B cell (primary cell): ENCODE results near the gene NTMT1. TPM values are rescaled to one million over a fixed set of nuclear protein-coding genes. Genes with fewer than 3 reads are reported as not detected.
A peak's percentile ranks its signal among the peaks of the same experiment; 100 is the strongest.

Experiments
- ATAC-seq: fragments of 200-7000 bp; cut with Tn5 transposase; one replicate; pipeline ENCODE4 v1.10.0; 2021; ENCODE audit warnings: low read depth, mild to moderate bottlenecking, moderate number of reproducible peaks, moderate library complexity
- CTCF ChIA-PET: fragments of 350-600 bp; sonication (Branson Sonifier 250); formaldehyde crosslinking; loops from one replicate; lab custom pipeline; 2021; ENCODE audit warnings: antibody characterized with exemption, inconsistent platforms; lab: Charles Lee
- POLR2A ChIA-PET: fragments of 350-600 bp; sonication (Branson Sonifier 250); formaldehyde crosslinking; loops from one replicate; lab custom pipeline; 2021; ENCODE audit warnings: antibody characterized with exemption; lab: Charles Lee
- DNase-seq: peaks from one replicate; pipeline ENCODE4 v3.0.0; 2013
- H2AFZ ChIP-seq: 2 replicates; pipeline ENCODE4 v1.6.1; 2012; ENCODE audit warnings: mild to moderate bottlenecking, low read depth, low read length; ENCODE audit not compliant: insufficient read depth, poor library complexity, severe bottlenecking
- H3K27ac ChIP-seq, 2 donors: 1 replicate in 1 of 2; 2 replicates in 1 of 2; pipeline ENCODE4 v1.5.1; 2012 to 2013; ENCODE audit warnings: low read length in 2 of 2, mild to moderate bottlenecking in 2 of 2, moderate library complexity in 1 of 2
- H3K27me3 ChIP-seq, 4 experiments: fragments of 200-600 bp in 1 of 4; sonication (generic) in 1 of 4; replicated peaks in 1 of 4; 1 replicate in 2 of 4; 2 replicates in 2 of 4; pipeline versions ENCODE4 v1.6.1 to v1.7.0; 2013 to 2016; ENCODE audit warnings: low read length in 3 of 4, mild to moderate bottlenecking in 2 of 4, mixed read lengths in 1 of 4, moderate library complexity in 1 of 4; ENCODE audit not compliant: insufficient read depth in 4 of 4, control insufficient read depth in 3 of 4; ENCODE audit errors: control extremely low read depth in 1 of 4
- H3K36me3 ChIP-seq, 2 experiments: replicated peaks in 1 of 2; 1 replicate in 1 of 2; 2 replicates in 1 of 2; pipeline versions ENCODE4 v1.6.1 to v1.7.1; 2013; ENCODE audit warnings: low read length in 1 of 2; ENCODE audit not compliant: insufficient read depth in 2 of 2, control insufficient read depth in 1 of 2; ENCODE audit errors: control extremely low read depth in 1 of 2, extremely low read depth in 1 of 2
- H3K4me1 ChIP-seq, 2 donors: fragments of 200-600 bp in 1 of 2; sonication (generic) in 1 of 2; 1 replicate in 1 of 2; 2 replicates in 1 of 2; pipeline versions ENCODE4 v1.5.1 to v1.6.1; 2013 to 2017; ENCODE audit warnings: low read length in 2 of 2; ENCODE audit not compliant: control insufficient read depth in 2 of 2, insufficient read depth in 2 of 2
- H3K4me2 ChIP-seq: replicated peaks from 2 replicates; pipeline ENCODE3; 2012; ENCODE audit warnings: mild to moderate bottlenecking, low read depth, low read length; ENCODE audit not compliant: poor library complexity, severe bottlenecking
- H3K4me3 ChIP-seq, 5 experiments: fragments of 200-600 bp in 1 of 5; sonication (generic) in 1 of 5; 1 replicate in 3 of 5; 2 replicates in 2 of 5; pipeline versions ENCODE4 v1.5.1 to v1.7.0; 2011 to 2016; ENCODE audit warnings: low read length in 4 of 5, mild to moderate bottlenecking in 4 of 5, low read depth in 2 of 5, control low read depth in 1 of 5, moderate library complexity in 1 of 5; ENCODE audit not compliant: insufficient read depth in 1 of 5; ENCODE audit errors: control extremely low read depth in 1 of 5, extremely low read depth in 1 of 5
- H3K79me2 ChIP-seq: fragments of 200-600 bp; sonication (generic); one replicate; pipeline ENCODE4 v1.6.0; 2016; ENCODE audit warnings: low read length; ENCODE audit not compliant: control insufficient read depth, insufficient read depth
- H3K9ac ChIP-seq: fragments of 200-600 bp; sonication (generic); 2 replicates; pipeline ENCODE4 v1.6.1; 2017; ENCODE audit warnings: mild to moderate bottlenecking, low read length, moderate library complexity
- H3K9me3 ChIP-seq, 3 donors: one replicate each; pipeline versions ENCODE4 v1.6.1 to v1.7.1; 2013; ENCODE audit warnings: low read length in 2 of 3; ENCODE audit not compliant: control insufficient read depth in 2 of 3, insufficient read depth in 1 of 3; ENCODE audit errors: control extremely low read depth in 1 of 3
- H4K20me1 ChIP-seq: 2 replicates; pipeline ENCODE4 v1.6.0; 2012; ENCODE audit warnings: mild to moderate bottlenecking, low read length; ENCODE audit not compliant: insufficient read depth, control insufficient read depth, poor library complexity, severe bottlenecking
- H3K27ac Mint-ChIP-seq: one replicate; pipeline ENCODE4 v1.8.0; 2021; ENCODE audit warnings: mixed read lengths
- H3K27me3 Mint-ChIP-seq: one replicate; pipeline ENCODE4 v1.8.0; 2021; ENCODE audit warnings: mixed read lengths
- H3K4me1 Mint-ChIP-seq: one replicate; pipeline ENCODE4 v1.8.0; 2021; ENCODE audit warnings: mixed read lengths
- H3K4me3 Mint-ChIP-seq: one replicate; pipeline ENCODE4 v1.8.0; 2021; ENCODE audit warnings: mixed read lengths
- H3K9me3 Mint-ChIP-seq: one replicate; pipeline ENCODE4 v1.8.0; 2022; ENCODE audit warnings: mixed read lengths; ENCODE audit not compliant: insufficient read depth
- CTCF ChIP-seq: fragments of 200-600 bp; IDR thresholded peaks from one replicate; pipeline ENCODE4 v1.8.0; 2022; ENCODE audit warnings: antibody characterized with exemption, mild to moderate bottlenecking
- EZH2 ChIP-seq: IDR thresholded peaks from 2 replicates; pipeline ENCODE4 v1.6.1; 2012; ENCODE audit warnings: borderline replicate concordance, low read depth, mild to moderate bottlenecking, moderate library complexity, low read length; ENCODE audit not compliant: insufficient read depth, poor library complexity, severe bottlenecking
- WGBS: methylation state at CpG from one replicate; pipeline ENCODE4 v1.1.5; 2013; ENCODE audit warnings: missing lambda C conversion rate; ENCODE audit not compliant: insufficient coverage; 5-methylcytosine and 5-hydroxymethylcytosine counted together
- intact Hi-C: fragments of 100-400 bp; cut with micrococcal nuclease; formaldehyde crosslinking; loops from one replicate; pipeline ENCODE4 v1.10.0; 2022
- polyA plus RNA-seq: library from polyadenylated mRNA; depleted of rRNA; stranded (reverse); fragments of >200 nt; gene quantifications from 2 replicates; pipeline ENCODE4 v1.2.3, GENCODE V29; 2012
- total RNA-seq, 2 donors: library from RNA; stranded (reverse); fragments of 120-200 nt in 1 of 2; gene quantifications; 1 replicate in 1 of 2; 2 replicates in 1 of 2; pipeline versions ENCODE4 v1.2.3 to v1.2.4, GENCODE V29; 2013 to 2022

Gene NTMT1
- total and polyA plus RNA-seq, 2 donors (not counting 1 experiment from before 2014, with no cell fraction given) = 21.8 to 35.3 TPM

GRCh38 chr9:129644902-129645301 is 18.9 kb downstream of the NTMT1 start:
- no peaks in the 10 kb centered on the region for H3K36me3 ChIP-seq
- peak overlapping the region; percentile 16 for H3K4me3 Mint-ChIP-seq
- H2AFZ ChIP-seq = no peak overlapping the region
- 79% methylated on average over 17 of the region's 17 CpGs for WGBS
- TF ChIP-seq CTCF (no peak), EZH2 (no peak)
- H3K9ac ChIP-seq = no peak overlapping the region
- H3K79me2 ChIP-seq = peaks cover 21% of the 10 kb centered on the region
- ATAC-seq (no peak), DNase-seq (no peak)
- no peaks in the 10 kb centered on the region for H3K9me3 Mint-ChIP-seq
- intact Hi-C loops = loop anchor here (5.0 kb wide), 1 partner anchor 92 kb away; no protein-coding TSS in a partner anchor
- POLR2A ChIA-PET = no interaction called here
- CTCF ChIA-PET = no interaction called here
- H3K4me1 ChIP-seq = peaks cover 12 to 17% of the 10 kb centered on the region in 2 donors
- H3K27ac ChIP-seq = no peak overlapping the region
- H3K4me2 ChIP-seq = no peak overlapping the region
- H4K20me1 ChIP-seq = peaks cover 21% of the 10 kb centered on the region
- peaks cover 0 to 5% (median 0%) of the 10 kb centered on the region in 3 donors for H3K9me3 ChIP-seq
- peaks cover 5% of the 10 kb centered on the region for H3K27me3 Mint-ChIP-seq
- no peak overlapping the region for H3K4me3 ChIP-seq
- no peak overlapping the region for H3K27ac Mint-ChIP-seq
- no peaks in the 10 kb centered on the region for H3K27me3 ChIP-seq
- peaks cover 20% of the 10 kb centered on the region for H3K4me1 Mint-ChIP-seq

GRCh38 chr9:129646252-129646651 is 20.3 kb downstream of the NTMT1 start:
- Histone ChIP-seq H3K79me2 (peaks cover 8% of the 10 kb centered on the region), H3K9me3 (peaks cover 0 to 5% (median 0%) of the 10 kb centered on the region in 3 donors), H3K36me3 (no peaks in the 10 kb centered on the region), H3K27ac (no peak overlapping the region), H3K9ac (no peak overlapping the region), H3K4me3 (no peak overlapping the region), H4K20me1 (peaks cover 7% of the 10 kb centered on the region), H3K27me3 (no peaks in the 10 kb centered on the region), H2AFZ (no peak overlapping the region), H3K4me1 (peaks cover 2 to 5% of the 10 kb centered on the region in 2 donors), H3K4me2 (no peak overlapping the region)
- no peak for ATAC-seq
- 90% methylated on average over 12 of the region's 12 CpGs for WGBS
- no peak for DNase-seq
- Mint-ChIP-seq H3K27ac (no peak overlapping the region), H3K4me1 (peaks cover 8% of the 10 kb centered on the region), H3K4me3 (no peak overlapping the region), H3K27me3 (peaks cover 11% of the 10 kb centered on the region), H3K9me3 (no peaks in the 10 kb centered on the region)
- POLR2A ChIA-PET = no interaction called here
- CTCF ChIA-PET = no interaction called here
- intact Hi-C loops = no loop called here
- no peak for TF ChIP-seq EZH2
- no peak for TF ChIP-seq CTCF
